ENCODE measurements around the gene EPHA6.

Gene EPHA6

DNA sequence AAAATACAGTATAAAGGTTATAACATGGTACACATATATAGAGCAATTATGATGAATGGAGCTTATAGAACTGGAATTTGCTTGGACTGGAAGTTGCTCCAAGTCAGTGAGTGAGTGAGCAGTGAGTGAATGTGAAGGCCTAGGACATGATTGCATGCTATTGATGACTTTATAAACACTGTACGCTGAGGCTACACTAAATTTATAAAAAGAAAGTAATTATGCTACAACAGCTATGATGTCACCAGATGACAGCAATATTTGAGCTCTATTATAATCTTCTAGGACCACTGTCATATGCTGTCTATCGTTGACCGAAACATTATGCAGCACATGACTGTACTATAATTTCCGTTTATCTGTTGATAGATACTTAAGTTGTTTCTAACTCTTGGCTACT lies 463.3 kb downstream of the EPHA6 start:
- no peak for DNase-seq (ENCODE audit: low spot score)

DNA sequence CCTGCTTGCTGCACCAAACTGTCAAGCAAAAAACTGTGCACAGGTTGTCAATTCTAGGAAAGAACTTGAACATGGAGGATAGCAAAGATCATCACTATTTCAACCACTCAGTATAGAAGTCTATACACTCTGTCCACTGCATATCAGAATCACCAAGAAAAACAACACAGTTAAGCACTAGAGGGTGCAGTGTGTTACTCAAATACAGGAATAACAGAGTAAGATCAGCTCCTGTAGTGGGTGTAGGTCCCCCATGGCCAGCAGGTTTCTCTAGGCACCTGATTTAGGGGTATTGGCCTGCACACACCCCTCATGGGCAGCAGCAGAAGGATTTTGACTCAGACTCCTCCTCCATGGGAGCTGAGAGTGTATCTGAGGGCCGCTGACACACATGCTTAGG lies 464.1 kb downstream of the EPHA6 start:
- DNase-seq (ENCODE audit: low spot score), result no peak

DNA sequence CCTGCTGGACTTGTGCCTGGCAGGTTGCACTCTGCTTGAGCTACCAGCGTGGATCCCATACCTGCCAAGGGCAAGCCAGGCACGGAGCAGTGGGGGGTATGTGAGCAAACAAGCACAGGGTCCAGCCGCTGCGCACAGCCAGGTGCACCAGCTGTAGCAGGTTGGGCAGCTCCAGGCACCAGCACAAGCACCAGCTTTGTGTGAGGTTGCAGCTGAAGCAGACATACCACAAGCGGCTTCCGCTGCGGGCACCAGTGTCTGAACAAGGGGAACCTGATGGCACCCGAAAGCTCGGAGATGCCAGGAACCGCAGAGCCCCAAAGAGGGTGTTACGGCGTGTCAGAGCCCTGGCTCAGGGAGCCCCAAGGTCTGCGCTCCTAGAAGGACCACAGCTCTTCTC lies 477.5 kb downstream of the EPHA6 start:
- no peak for DNase-seq (ENCODE audit: low spot score)

DNA sequence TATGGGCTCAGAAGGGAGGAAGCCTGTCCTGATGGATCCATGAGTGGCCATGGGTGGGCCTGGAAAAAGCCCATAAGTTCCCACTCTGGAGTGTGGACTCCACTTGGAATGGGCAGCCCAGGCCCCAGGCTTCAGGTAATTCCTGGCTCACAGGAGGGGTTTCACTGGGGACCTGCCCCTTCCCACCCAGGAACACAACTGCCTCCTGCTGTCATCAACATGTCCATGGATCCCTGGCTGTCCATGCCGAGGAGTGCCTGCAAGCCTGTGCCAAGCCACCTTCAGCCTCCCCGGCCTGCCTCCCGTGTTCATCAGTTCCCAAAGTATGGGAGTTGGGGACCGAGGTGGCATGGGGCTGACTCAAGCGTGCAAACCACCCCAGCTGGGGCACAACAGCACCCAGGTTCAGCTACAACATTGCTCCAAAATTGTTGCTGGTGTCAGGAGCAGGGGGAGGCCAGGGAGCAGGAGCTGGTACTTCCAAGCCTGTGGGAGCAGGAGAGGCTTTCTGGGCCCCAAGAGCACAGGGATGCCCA lies 479.3 kb downstream of the EPHA6 start:
- DNase-seq (ENCODE audit: low spot score), result no peak

DNA sequence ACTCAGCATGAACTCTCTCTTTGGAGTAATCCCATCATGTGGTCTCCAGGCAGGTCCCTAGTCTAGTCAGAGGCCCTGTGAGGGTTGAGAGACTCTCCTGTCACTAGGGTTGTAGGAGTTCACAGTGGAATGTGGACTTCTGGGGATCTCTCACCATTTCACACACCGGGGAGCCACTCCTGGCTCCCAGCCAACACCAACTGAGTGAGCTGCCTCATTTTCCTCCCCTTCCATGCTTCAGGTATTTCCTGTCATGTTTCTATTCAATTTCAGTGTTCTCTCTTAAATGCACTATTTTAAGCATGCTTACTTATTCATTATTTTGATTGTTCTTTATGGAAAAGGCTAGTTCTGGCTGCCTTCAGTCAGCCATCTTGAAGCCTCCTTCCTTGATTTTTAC lies 482.6 kb downstream of the EPHA6 start:
- no peak for DNase-seq (ENCODE audit: low spot score)

DNA sequence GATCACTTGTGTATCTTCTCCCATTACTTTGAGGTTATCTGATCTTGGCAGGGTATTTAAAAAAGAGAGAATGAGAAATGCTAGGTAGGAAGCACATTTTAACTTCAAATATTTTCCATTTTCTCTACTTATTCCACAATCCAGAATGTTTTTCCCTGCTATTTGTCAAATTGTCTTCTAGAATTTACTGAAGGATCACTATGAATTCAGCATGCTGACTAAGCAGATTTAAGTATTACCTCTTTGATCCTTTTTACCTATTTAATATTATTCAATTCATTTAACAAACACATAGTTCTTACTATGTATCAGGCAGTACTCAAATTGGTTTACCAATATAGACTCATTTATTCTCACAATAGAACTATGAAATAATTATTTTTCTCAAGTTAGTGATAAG lies 486.7 kb downstream of the EPHA6 start:
- DNase-seq (ENCODE audit: low spot score), result no peak

DNA sequence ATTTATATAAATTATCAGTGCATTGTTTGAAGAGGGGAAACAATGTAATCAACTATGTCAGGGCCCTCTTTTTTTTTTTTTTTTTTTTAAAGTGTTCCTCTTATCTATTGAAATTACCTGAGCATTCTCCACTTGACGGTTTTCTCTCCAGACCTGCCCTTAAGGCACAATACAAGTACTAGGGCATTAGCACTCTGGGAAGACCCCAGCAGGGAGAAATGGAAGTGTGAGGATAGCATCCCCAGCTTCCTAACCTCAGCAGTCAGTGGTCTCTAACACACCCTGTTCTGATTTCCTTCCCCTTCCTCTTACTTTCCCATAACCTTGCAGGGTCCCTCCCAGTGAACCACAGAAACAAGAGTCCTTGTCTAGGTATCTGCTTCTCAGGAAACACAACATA lies 491.8 kb downstream of the EPHA6 start:
- no peak for DNase-seq (ENCODE audit: low spot score)

DNA sequence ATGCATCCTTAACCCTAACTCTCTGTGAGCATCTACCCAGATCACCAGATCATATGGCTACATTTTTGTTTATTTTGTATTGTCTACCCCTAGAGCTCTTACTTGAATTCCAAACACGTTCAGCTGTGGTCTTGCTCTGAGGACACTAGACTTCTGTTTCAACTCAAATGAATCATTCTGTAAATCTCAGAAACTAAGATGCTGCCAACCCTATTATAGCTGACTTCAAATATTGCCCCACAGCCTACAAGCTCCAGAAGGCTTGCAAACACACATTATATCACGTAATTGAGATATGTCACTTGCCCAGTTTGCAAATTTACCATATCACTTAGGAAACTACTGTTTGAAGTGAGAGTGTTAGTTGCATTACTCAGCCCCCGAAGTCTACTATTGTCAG lies 524.0 kb downstream of the EPHA6 start:
- DNase-seq (ENCODE audit: low spot score), result no peak

DNA sequence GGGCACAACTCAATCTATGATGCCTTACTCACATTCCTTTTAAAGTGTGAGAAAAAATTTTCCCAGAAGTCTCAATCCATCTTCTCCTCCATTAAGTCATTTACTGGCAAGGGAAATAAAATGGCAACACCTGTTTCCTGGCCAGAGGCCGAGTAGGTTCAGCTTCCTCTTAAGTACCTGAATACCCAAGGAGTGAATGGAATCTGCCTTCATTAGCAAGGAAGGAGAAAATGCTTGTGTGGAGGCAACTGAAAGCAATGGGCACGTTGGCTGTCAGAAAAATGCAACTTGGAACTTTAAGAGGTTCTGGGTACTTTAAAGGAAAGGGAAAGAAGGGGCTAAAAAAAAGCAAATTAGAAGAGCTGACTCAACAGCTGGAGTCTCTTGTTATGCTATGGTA lies 526.5 kb downstream of the EPHA6 start:
- no peak for DNase-seq (ENCODE audit: low spot score)

DNA sequence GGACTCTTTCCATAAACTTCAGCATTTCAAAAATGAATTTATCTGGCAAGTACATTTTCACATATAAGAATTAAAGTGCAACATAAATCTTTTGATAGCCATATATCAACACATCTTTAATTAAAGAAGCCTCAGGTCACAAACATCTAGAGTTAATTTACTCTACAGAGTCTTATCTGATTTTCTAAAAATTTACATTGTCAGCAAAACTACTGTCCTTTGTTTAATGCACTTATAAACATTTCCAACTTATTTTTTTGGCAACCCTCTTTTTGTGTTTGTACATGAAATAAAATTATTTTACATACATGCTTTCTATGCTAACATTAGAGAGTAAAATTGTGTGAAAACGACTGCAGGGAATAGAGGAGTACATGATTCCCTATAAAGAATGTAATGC lies 533.4 kb downstream of the EPHA6 start:
- no peak for DNase-seq (ENCODE audit: low spot score)

DNA sequence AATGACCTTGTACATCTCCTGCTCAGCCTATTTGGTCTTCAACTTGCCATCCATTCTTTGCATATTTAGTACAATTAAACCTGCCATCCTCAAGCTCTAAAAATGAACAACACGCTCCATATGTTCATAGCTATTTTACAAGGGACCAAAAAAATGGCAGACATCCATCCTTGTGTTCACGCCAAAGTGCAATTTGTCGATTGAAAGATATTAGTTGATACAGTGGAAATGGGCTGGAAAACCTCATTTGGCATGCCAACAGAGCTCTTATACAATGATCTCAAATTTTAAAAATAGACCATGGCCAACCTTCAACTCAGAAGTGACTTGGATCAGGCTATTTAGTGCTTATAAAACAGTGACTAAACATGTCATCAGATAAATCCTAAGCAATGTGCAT lies 536.6 kb downstream of the EPHA6 start:
- no peak for DNase-seq (ENCODE audit: low spot score)

DNA sequence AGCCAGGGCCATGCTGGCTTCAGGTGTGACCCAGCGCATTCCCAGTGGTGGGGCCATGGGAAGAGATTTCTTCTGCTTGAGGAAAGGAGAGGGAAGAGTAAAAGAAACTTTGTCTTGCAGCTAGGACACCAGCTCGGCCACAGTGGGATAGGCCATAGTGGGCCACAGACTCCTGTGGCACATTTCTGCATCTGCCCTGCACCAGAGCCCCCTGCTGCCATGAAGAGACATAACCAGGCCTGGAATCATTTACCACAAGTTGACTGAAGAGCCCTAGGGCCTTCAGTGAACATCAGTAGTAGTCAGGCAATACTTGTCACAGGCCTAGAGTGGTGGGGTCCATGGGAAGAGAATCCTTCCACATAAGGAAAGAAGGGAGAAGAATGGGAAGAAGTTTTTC lies 538.8 kb downstream of the EPHA6 start:
- no peak for DNase-seq (ENCODE audit: low spot score)

DNA sequence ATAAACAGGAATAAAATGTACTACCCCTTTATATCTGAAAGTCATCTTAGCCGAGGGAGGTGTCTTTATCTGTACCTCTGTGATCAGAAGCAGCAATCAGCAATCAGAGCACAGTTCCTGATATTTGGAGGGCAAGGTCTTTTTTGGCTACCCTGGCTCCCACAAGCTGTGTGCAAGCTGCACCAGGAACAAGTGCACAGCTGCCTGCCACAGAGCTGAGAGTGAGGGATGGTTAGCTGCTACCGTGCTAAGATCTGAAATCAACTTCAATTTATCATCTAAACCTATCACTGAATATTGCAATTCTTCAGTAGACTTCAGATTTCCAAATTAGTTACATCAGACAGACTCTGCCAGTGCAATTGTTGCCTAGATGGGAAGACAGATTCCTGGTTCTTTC lies 545.6 kb downstream of the EPHA6 start:
- DNase-seq (ENCODE audit: low spot score), result no peak

DNA sequence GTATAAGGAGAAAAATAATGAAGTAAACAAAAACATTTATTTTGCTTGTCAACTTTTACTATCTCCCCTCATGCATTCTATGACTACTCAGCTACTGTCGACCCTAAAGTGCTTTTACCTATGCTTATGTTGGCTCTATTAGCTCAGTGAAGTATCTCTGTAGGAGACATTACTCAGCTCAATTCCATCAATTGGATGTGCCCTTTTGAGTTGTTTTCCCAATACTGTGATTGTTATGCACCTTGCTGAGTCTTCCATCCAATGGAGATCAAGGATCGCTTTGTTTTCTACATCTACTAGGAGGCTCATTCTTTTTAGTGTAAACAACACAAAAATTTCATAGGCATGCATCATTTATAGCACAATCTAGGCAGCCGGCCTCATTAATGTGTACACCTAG lies 546.4 kb downstream of the EPHA6 start:
- no peak for DNase-seq (ENCODE audit: low spot score)

DNA sequence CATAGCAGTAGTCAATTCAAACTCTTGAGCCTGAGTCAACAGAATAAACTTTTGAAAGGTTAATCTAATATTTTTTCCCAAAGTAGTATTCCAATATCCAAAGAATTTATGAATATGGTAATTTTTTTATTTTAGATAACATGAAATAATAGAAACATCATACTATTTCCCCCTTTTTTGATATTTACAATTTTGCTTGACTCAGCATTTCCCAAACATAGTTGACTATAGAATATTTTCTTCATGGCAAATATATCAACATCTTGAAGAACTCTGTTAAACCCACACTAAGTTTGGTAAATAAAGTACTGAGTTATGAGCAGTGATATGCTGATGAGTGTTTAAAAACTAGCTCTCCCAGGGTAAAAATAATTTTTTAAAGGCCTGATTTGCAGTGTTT lies 570.2 kb downstream of the EPHA6 start:
- DNase-seq (ENCODE audit: low spot score), result no peak

DNA sequence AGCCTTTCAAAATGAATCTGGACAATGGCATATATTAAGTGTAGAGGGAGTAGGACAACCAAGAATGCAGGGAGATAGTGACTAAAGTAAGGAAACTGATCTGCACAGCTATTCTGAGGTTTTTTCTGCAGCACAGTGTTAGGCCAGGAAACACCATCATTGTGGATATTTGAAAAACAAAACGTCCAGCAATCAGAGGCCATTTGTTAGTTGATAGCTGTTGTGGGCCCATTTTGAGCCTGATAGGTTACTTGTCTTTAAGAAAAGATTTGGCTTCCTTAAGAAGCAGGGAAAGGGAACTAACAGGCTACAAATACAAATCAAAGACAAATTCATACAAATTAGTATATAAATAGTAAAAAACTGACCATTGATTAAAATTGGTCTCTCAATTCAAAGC lies 574.4 kb downstream of the EPHA6 start:
- no peak for DNase-seq (ENCODE audit: low spot score)

DNA sequence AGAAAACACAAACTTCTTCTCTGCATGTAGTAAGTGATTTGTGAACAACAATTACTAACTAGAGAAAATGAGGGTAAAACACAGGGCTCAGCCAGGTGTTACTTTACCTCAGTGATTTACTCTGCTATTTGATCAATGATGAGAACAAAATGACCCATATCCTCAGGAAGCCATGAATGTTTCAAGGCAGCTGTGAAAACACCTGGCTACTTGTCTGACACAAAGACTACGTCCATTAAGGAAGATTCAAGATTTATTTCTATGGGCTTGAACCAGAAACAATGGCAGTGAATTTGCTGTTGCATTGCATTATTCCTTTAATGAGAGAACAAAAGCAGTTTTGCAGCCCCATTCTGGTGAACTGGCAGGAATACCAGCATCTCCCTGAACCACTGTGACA lies 575.5 kb downstream of the EPHA6 start:
- no peak for DNase-seq (ENCODE audit: low spot score)

DNA sequence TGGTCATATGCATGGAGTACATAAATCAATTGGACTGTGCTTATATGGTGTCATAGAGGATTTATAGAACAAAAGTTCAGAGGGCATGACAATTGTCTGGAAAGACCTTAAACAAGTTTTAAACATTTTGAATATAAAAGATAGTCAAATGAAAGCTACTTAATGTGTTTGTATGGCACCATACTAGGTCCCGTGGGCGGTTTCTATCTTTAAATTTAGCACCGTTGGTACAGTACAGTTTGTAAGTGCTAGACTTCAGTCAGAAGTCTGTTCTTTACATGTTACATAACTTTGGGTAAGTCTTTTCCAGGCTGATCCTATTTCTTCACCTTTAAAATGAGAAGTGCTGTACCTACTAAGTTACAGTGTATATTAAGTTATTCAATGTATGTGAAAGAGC lies 576.8 kb downstream of the EPHA6 start:
- DNase-seq (ENCODE audit: low spot score), result no peak

DNA sequence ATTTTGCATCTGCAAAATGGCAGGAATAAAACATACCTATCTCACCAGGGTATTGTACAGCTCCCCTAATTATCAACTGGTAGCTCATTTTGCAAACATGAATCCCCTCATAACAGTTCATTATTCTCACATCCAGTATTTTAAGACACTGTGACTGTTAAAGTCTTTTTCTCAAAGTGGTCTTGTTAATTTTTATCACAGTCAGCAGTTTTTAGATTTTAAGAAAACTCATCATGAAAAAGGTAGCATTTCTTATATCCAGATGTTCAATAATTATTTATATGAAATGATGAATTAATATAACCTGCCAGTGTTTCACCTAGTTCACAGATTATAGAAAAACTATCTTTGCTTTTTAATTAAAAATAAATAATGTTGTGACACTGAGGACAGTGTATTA lies 595.2 kb downstream of the EPHA6 start:
- DNase-seq (ENCODE audit: low spot score), result no peak

DNA sequence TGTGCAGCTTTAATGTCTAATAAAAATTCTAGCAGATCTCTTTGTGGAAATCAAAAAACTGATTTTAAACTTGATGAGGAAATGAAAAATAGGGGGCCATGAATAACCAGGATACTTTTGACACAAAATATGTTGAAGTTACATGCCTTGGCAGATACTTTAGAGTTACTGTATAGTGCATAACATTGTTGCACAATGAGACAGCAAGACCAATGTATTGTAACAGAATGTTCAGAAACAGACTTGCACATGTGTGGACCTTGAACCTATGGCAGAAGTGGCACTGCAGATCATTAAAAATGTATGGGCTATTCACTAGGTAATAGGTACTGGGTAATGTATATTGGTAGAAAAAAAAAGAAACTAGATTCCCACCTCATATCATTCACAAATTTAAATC lies 607.2 kb downstream of the EPHA6 start:
- DNase-seq (ENCODE audit: low spot score), result no peak

DNA sequence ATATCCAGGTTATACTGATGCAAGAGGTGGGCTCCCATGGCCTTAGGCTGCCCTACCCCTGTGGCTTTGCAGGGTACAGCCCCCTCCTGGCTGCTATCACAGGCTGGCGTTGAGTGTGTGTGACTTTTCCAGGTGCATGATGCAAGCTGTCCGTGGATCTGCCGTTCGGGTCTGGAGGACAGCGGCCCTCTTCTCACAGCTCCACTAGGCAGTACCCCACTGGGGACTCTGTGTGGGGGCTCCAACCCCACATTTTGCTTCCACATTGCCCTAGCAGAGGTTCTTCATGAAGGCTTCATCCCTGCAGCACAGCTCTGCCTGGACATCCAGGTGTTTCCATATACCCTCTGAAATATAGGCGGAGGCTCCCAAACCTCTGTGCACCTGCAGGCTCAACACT lies 610.6 kb downstream of the EPHA6 start:
- no peak for DNase-seq (ENCODE audit: low spot score)

DNA sequence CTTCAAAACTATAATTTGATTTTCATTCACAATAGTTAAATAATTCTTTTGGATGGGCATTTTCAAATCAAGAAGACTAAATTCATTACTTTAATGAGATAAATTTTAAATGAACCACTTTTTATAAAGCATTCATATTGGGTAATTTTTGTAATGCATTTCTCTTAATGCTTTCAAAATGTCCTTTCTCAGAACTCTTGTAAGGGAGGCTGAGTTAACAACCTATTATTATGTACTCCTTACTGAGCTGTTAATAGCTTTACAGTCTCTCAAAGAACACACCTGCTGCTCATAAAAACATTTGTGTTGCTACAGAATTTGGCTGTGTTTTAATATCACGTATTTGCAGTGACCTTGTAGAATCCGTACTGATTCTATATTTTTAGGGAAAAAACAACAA lies 616.2 kb downstream of the EPHA6 start:
- no peak for DNase-seq (ENCODE audit: low spot score)

DNA sequence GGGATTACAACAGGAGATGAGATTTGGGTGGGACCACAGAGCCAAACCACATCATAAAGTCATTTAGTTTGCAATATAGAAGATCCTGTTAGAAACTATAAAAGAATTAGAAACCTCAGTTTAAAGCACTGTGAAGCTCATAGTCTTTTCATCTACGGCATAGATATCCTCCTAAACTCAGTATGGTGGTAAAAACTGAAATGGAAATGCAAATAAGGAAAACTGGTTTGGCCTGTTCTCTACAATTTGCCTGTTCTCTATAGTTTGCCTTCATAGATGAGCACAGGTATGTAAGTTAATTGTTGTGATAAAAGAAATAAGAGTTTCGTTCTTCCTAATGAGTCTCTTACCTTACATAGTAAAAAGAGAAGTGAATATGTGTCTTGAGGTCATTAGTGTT lies 618.5 kb downstream of the EPHA6 start:
- DNase-seq (ENCODE audit: low spot score), result no peak

DNA sequence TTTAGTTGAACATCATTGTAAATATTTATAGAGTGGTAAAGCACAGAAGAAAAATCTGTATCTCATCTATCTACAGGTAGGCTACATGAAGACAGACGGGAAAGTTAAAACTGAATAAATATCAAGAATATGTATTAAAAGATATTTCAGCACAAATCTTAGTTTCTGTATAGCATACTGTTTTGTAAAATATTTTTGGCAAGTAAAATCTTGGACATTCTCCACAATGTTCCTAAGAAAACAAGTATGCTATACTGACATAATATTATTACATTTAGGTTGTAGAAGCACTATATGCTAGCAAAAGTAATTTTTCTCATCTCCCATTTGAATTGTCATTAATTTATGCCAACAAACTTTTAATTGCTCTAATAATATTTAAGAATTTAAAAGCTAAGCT lies 623.7 kb downstream of the EPHA6 start:
- no peak for DNase-seq (ENCODE audit: low spot score)

DNA sequence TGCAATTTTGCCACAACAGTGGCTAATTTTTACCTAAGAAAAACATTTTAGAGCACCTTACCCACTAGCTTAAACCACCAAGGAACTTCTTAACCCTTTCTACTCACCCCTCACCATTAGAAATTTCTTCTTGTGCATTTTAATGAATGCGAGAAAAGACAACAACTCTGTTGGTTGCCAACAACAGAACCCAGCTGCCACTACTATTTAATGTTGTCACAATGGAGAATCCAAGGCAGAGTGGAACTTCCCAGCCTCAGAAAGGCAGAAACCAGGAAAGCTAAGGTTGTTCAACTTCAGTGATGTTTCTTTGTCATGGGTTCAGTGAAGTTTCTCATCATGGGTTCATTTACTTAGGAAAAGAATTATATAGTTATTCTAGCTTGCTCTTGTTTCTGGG lies 625.0 kb downstream of the EPHA6 start:
- no peak for DNase-seq (ENCODE audit: low spot score)

Data from AG08396 (cell line).